Left lobe of liver (tissue), 2 donors: ENCODE data around the gene FERMT2. TPM values are rescaled to one million over a fixed set of nuclear protein-coding genes. Genes with fewer than 3 reads are reported as not detected.
"Not testable (repeated sequence)": the region's sequence is repeated elsewhere in the genome, so short reads cannot be mapped to it uniquely, and the experiment has no call there.

Source experiments
- ATAC-seq: fragments of 200-7000 bp; cut with Tn5 transposase; one replicate; pipeline ENCODE4 v1.9.1; 2020; ENCODE audit warnings: mild to moderate bottlenecking, moderate library complexity
- DNase-seq: peaks from one replicate; pipeline ENCODE4 v3.0.0-alpha.2; 2020; ENCODE audit warnings: low spot score
- total RNA-seq: library from RNA; stranded (reverse); gene quantifications from one replicate; pipeline ENCODE4 v1.2.1, GENCODE V29; 2021
- donor health status: DM: no; HTN: no; CAD: no; lungs with moderate emphysema.
- donor health status: DM: no; HTN: yes; CAD: no.

Gene FERMT2
- total RNA-seq, 1 donor from 2014 or later: 61.5 TPM

GRCh38 chr14:52944254-52944653, 6.6 kb downstream of the FERMT2 start:
- DNase-seq: no peak
- no peak for ATAC-seq

- ATAC-seq (no peak), DNase-seq (no peak)
Observed at GRCh38 chr14:52939427-52939826, 11.4 kb downstream of the FERMT2 start.

GRCh38 chr14:52937869-52938268, 13.0 kb downstream of the FERMT2 start:
- ATAC-seq (no peak), DNase-seq (no peak)

- ATAC-seq: no peak
- DNase-seq: no peak
Observed at GRCh38 chr14:52937306-52937705, 13.5 kb downstream of the FERMT2 start.

- ATAC-seq (peak; percentile 5), DNase-seq (no peak)
Observed at GRCh38 chr14:52936437-52936836, 14.4 kb downstream of the FERMT2 start.

GRCh38 chr14:52935833-52936232, 15.0 kb downstream of the FERMT2 start:
- DNase-seq: no peak
- peak; percentile 84 for ATAC-seq

- ATAC-seq (peak; percentile 68), DNase-seq (no peak)
Observed at GRCh38 chr14:52934762-52935161, 16.1 kb downstream of the FERMT2 start.

GRCh38 chr14:52929192-52929807, 21.6 kb downstream of the FERMT2 start:
- ATAC-seq (no peak), DNase-seq (no peak)

GRCh38 chr14:52926953-52927352, 23.9 kb downstream of the FERMT2 start:
- no peak for ATAC-seq

GRCh38 chr14:52923902-52924575, 26.8 kb downstream of the FERMT2 start:
- DNase-seq: no peak
- peak; percentile 71 for ATAC-seq

More at GRCh38 chr14:52926953-52927352, 23.9 kb downstream of the FERMT2 start:
- no peak for DNase-seq

GRCh38 chr14:52922656-52923055, 28.2 kb downstream of the FERMT2 start:
- ATAC-seq (no peak), DNase-seq (no peak)

GRCh38 chr14:52922059-52922458, 28.8 kb downstream of the FERMT2 start:
- no peak for ATAC-seq
- no peak for DNase-seq

GRCh38 chr14:52920411-52920810, 30.4 kb downstream of the FERMT2 start:
- DNase-seq, ATAC-seq: not testable (repeated sequence)

GRCh38 chr14:52919971-52920370, 30.9 kb downstream of the FERMT2 start:
- peak; percentile 8 for ATAC-seq
- DNase-seq: no peak

- ATAC-seq: peak; percentile 41
- DNase-seq: no peak
Observed at GRCh38 chr14:52918486-52918885, 32.4 kb downstream of the FERMT2 start.

GRCh38 chr14:52917735-52918134, 33.1 kb downstream of the FERMT2 start:
- ATAC-seq (peak; percentile 79), DNase-seq (peak; percentile 66)

- ATAC-seq: no peak
- DNase-seq: no peak
Observed at GRCh38 chr14:52914295-52914694, 36.6 kb downstream of the FERMT2 start.

- DNase-seq (no peak), ATAC-seq (peak; percentile 45)
Observed at GRCh38 chr14:52913271-52913670, 37.6 kb downstream of the FERMT2 start.

- no peak for DNase-seq
- no peak for ATAC-seq
Observed at GRCh38 chr14:52911904-52912303, 38.9 kb downstream of the FERMT2 start.

GRCh38 chr14:52910572-52910971, 40.3 kb downstream of the FERMT2 start:
- DNase-seq: no peak
- ATAC-seq: peak; percentile 74

GRCh38 chr14:52907949-52908348, 42.9 kb downstream of the FERMT2 start:
- no peak for DNase-seq
- ATAC-seq: no peak

- DNase-seq (no peak), ATAC-seq (no peak)
Observed at GRCh38 chr14:52906141-52906601, 44.7 kb downstream of the FERMT2 start.
